ENCODE results near the gene DACT3. TPM values are rescaled to one million over a fixed set of nuclear protein-coding genes. Genes with fewer than 3 reads are reported as not detected.

DACT3 gene
- total RNA-seq, 1 donor from 2014 or later: 55.1 TPM

GRCh38 chr19:46692918-46693722 is 32.1 kb upstream of the DACT3 start:
- H3K27me3 Mint-ChIP-seq (ENCODE audit: unreplicated experiment): peaks cover 4% of the 10 kb centered on the region
- no peak overlapping the region for H3K27ac Mint-ChIP-seq (ENCODE audit: unreplicated experiment)
- no peak for TF ChIP-seq CTCF (IDR thresholded peaks at IDR 0.05; ENCODE audit: partially characterized antibody, unreplicated experiment)
- H3K9me3 Mint-ChIP-seq (ENCODE audit: unreplicated experiment): no peaks in the 10 kb centered on the region
- DNase-seq: no peak
- peaks cover 21% of the 10 kb centered on the region for H3K36me3 Mint-ChIP-seq (ENCODE audit: unreplicated experiment)
- H3K4me3 Mint-ChIP-seq (ENCODE audit: unreplicated experiment): no peak overlapping the region
- H3K4me1 Mint-ChIP-seq (ENCODE audit: low read depth, unreplicated experiment): no peaks in the 10 kb centered on the region

DNA sequence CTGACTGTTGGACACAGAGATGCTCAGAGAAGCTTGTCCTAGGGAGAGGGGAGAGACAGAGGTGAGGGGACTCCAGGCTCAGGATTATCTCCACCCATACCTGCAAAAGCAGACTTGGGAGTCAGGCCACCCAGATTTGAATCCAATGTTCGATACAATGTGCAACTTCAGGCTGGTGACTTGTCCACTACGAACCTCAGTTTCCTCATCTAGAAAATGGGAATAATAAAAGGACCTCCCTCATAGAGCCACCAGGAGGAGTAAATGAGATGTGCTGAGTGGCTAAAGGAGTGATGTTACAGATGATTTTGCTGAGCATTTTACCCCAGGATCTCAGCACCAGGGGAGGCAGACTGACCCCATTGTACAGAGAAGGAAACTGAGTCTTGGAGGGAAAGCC is 31.0 kb upstream of the DACT3 start:
- Mint-ChIP-seq H3K9me3 (ENCODE audit: unreplicated experiment) (peaks cover under 1% of the 10 kb centered on the region), H3K4me1 (ENCODE audit: low read depth, unreplicated experiment) (no peaks in the 10 kb centered on the region), H3K27ac (ENCODE audit: unreplicated experiment) (no peak overlapping the region), H3K27me3 (ENCODE audit: unreplicated experiment) (peaks cover 3% of the 10 kb centered on the region), H3K36me3 (ENCODE audit: unreplicated experiment) (peaks cover 21% of the 10 kb centered on the region), H3K4me3 (ENCODE audit: unreplicated experiment) (no peak overlapping the region)
- DNase-seq: no peak
- TF ChIP-seq CTCF (IDR thresholded peaks at IDR 0.05; ENCODE audit: partially characterized antibody, unreplicated experiment): no peak

GRCh38 chr19:46691104-46691503 is 30.1 kb upstream of the DACT3 start:
- Mint-ChIP-seq H3K27ac (ENCODE audit: unreplicated experiment) (no peak overlapping the region), H3K4me3 (ENCODE audit: unreplicated experiment) (no peak overlapping the region), H3K27me3 (ENCODE audit: unreplicated experiment) (peaks cover 3% of the 10 kb centered on the region), H3K4me1 (ENCODE audit: low read depth, unreplicated experiment) (no peaks in the 10 kb centered on the region), H3K9me3 (ENCODE audit: unreplicated experiment) (peaks cover 1% of the 10 kb centered on the region), H3K36me3 (ENCODE audit: unreplicated experiment) (peaks cover 21% of the 10 kb centered on the region)
- no peak for DNase-seq
- no peak for TF ChIP-seq CTCF (IDR thresholded peaks at IDR 0.05; ENCODE audit: partially characterized antibody, unreplicated experiment)

- Mint-ChIP-seq H3K4me1 (ENCODE audit: low read depth, unreplicated experiment) (no peaks in the 10 kb centered on the region), H3K36me3 (ENCODE audit: unreplicated experiment) (peaks cover 21% of the 10 kb centered on the region), H3K27ac (ENCODE audit: unreplicated experiment) (no peak overlapping the region), H3K9me3 (ENCODE audit: unreplicated experiment) (peaks cover 1% of the 10 kb centered on the region), H3K4me3 (ENCODE audit: unreplicated experiment) (no peak overlapping the region), H3K27me3 (ENCODE audit: unreplicated experiment) (peaks cover 3% of the 10 kb centered on the region)
- no peak for DNase-seq
- no peak for TF ChIP-seq CTCF (IDR thresholded peaks at IDR 0.05; ENCODE audit: partially characterized antibody, unreplicated experiment)
These were observed 28.4 kb upstream of the DACT3 start for GRCh38 chr19:46689358-46689757.

GRCh38 chr19:46687438-46688145 is 26.6 kb upstream of the DACT3 start:
- H3K9me3 Mint-ChIP-seq (ENCODE audit: unreplicated experiment): peaks cover 1% of the 10 kb centered on the region
- H3K36me3 Mint-ChIP-seq (ENCODE audit: unreplicated experiment): peaks cover 17% of the 10 kb centered on the region
- H3K4me3 Mint-ChIP-seq (ENCODE audit: unreplicated experiment): no peak overlapping the region
- DNase-seq: no peak
- H3K27me3 Mint-ChIP-seq (ENCODE audit: unreplicated experiment): peaks cover 2% of the 10 kb centered on the region
- H3K27ac Mint-ChIP-seq (ENCODE audit: unreplicated experiment): no peak overlapping the region
- TF ChIP-seq CTCF (IDR thresholded peaks at IDR 0.05; ENCODE audit: partially characterized antibody, unreplicated experiment): no peak
- H3K4me1 Mint-ChIP-seq (ENCODE audit: low read depth, unreplicated experiment): no peaks in the 10 kb centered on the region

Measured in glutamatergic neuron (in vitro differentiated cells).